HUDEP-2 (cell line): ENCODE measurements around the gene HEMGN.

Experiments used
- DNase-seq, 76 experiments: peaks; one replicate each; lab custom pipeline; 2025; ENCODE audit not compliant: unreplicated experiment in 76 of 76; lab: John Stamatoyannopoulos, UW

Gene HEMGN

GRCh38 chr9:97934321-97935115 lies 3.5 kb downstream of the HEMGN start:
- DNase-seq, result peak in 4 of 76 experiments; percentile 6 to 31 (median 13)

GRCh38 chr9:97933297-97933998 lies 4.5 kb downstream of the HEMGN start:
- DNase-seq, result peak in 2 of 76 experiments; percentile 6 to 20

- no peak for DNase-seq
Observed at GRCh38 chr9:97930972-97931371, 7.0 kb downstream of the HEMGN start.

GRCh38 chr9:97928986-97929604 lies 8.9 kb downstream of the HEMGN start:
- DNase-seq, result no peak

GRCh38 chr9:97925497-97926334 lies 12.3 kb downstream of the HEMGN start:
- no peak for DNase-seq

- DNase-seq, result no peak
Observed at GRCh38 chr9:97924386-97924785, 13.6 kb downstream of the HEMGN start.

- peak in 69 of 76 experiments; percentile 10 to 86 (median 62) for DNase-seq
Observed at GRCh38 chr9:97923529-97924108, 14.4 kb downstream of the HEMGN start.

GRCh38 chr9:97921959-97922724 lies 15.8 kb downstream of the HEMGN start, which contains the start of gene TRMO:
TSS of gene TRMO (minus strand) at chr9:97922500. CDS start at chr9:97922493, 7 bp downstream.
- DNase-seq, result peak; percentile 54 to 99 (median 94)

GRCh38 chr9:97919217-97919813 lies 18.7 kb downstream of the HEMGN start:
- no peak for DNase-seq

GRCh38 chr9:97918611-97919010 lies 19.4 kb downstream of the HEMGN start:
- peak in 5 of 76 experiments; percentile 12 to 47 (median 25) for DNase-seq

- DNase-seq, result no peak
Observed at GRCh38 chr9:97911970-97912369, 26.0 kb downstream of the HEMGN start.

- no peak for DNase-seq
Observed at GRCh38 chr9:97911528-97911927, 26.4 kb downstream of the HEMGN start.

- no peak for DNase-seq
Observed at GRCh38 chr9:97910357-97910756, 27.6 kb downstream of the HEMGN start.

- DNase-seq, result no peak
Observed at GRCh38 chr9:97908705-97909104, 29.3 kb downstream of the HEMGN start.

GRCh38 chr9:97907632-97908031 lies 30.3 kb downstream of the HEMGN start:
- no peak for DNase-seq

GRCh38 chr9:97907046-97907445 lies 30.9 kb downstream of the HEMGN start:
- DNase-seq, result no peak

GRCh38 chr9:97906236-97906831 lies 31.6 kb downstream of the HEMGN start:
- DNase-seq, result no peak

- no peak for DNase-seq
Observed at GRCh38 chr9:97905228-97905627, 32.7 kb downstream of the HEMGN start.

- DNase-seq, result no peak
Observed at GRCh38 chr9:97904725-97905124, 33.2 kb downstream of the HEMGN start.
